GM06990 (cell line): ENCODE data around the gene LASP1NB.

Experiments used
- DNase-seq: peaks from one replicate; pipeline ENCODE4 v3.0.0-alpha.2; 2011; ENCODE audit not compliant: insufficient read length; ENCODE audit errors: extremely low read depth
- H3K27me3 ChIP-seq: replicated peaks from 2 replicates; pipeline ENCODE4 v1.6.0; 2011; ENCODE audit warnings: low read length; ENCODE audit not compliant: control insufficient read depth, insufficient read depth
- H3K36me3 ChIP-seq: 2 replicates; pipeline ENCODE4 v1.5.1; 2011; ENCODE audit warnings: low read length; ENCODE audit not compliant: control insufficient read depth, insufficient read depth
- H3K4me3 ChIP-seq: replicated peaks from 2 replicates; pipeline ENCODE4 v1.5.1; 2011; ENCODE audit warnings: low read depth, mild to moderate bottlenecking, control low read depth, low read length
- CTCF ChIP-seq: IDR thresholded peaks from 2 replicates; pipeline ENCODE4 v1.5.1; 2011; ENCODE audit warnings: low read length, control low read depth, mild to moderate bottlenecking, inconsistent platforms; ENCODE audit not compliant: insufficient read depth, poor library complexity, severe bottlenecking

The LASP1NB gene

DNA sequence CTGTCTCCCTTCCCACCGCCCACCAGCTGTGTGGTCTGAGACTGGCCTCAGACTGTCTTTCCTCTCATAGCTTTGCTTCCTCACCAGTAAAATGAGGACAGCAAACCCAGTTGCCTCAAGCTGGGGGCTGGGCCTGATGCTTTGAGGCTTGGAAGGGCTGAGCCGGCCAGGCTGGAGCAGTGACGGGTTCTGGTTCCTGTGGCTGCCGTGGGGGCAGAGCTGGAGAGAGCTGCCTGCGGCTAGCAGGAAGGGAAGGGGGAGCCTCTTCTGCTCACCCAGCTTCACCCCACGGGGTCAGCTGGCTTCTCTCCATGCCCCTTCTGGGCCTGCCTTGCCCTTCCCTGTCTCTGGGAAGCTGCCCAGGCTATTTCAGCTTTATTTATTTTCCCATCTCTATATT lies 31.8 kb upstream of the LASP1NB start:
- no peak for DNase-seq
- TF ChIP-seq CTCF = no peak
- Histone ChIP-seq H3K27me3 (no peaks in the 10 kb centered on the region), H3K4me3 (no peak overlapping the region), H3K36me3 (peaks cover 41% of the 10 kb centered on the region)

- Histone ChIP-seq H3K36me3 (peaks cover 42% of the 10 kb centered on the region), H3K27me3 (no peaks in the 10 kb centered on the region), H3K4me3 (no peak overlapping the region)
- no peak for DNase-seq
- no peak for TF ChIP-seq CTCF
These were observed 31.1 kb upstream of the LASP1NB start for GRCh38 chr17:38894276-38894675.

DNA sequence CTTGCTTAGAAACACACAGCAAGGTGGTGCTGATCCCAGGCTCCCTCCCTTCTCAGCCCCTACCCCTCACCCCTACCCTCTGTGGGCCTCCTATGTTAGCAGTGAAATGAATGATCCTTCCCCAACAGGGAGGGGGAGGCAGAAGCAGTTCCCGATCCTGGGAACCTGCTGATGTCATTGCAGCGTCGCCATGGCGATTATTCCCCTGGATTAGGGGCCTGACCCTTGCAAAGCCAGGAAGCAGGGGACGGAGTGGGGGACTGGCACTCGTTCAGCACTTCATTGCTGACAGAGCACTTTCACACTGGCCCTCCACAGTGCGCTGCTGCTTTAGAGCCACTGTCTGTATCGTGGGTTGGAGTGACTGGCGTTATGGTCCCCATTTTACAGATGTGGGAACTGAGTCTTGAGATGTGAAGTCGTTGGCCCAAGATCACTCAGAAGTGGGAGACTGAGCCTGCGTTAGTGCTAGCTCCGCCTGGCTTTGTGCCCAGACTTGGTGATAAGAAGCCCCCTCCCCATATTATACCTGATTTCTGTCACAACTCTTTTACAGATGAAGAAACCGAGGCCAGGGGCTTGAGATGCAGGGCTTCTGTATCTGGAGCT lies 29.0 kb upstream of the LASP1NB start:
- H3K36me3 ChIP-seq = peaks cover 40% of the 10 kb centered on the region
- DNase-seq = no peak
- H3K4me3 ChIP-seq = no peak overlapping the region
- H3K27me3 ChIP-seq = no peaks in the 10 kb centered on the region
- TF ChIP-seq CTCF = no peak

- peaks cover 33% of the 10 kb centered on the region for H3K36me3 ChIP-seq
These were observed 28.2 kb upstream of the LASP1NB start for GRCh38 chr17:38897176-38897575.

DNA sequence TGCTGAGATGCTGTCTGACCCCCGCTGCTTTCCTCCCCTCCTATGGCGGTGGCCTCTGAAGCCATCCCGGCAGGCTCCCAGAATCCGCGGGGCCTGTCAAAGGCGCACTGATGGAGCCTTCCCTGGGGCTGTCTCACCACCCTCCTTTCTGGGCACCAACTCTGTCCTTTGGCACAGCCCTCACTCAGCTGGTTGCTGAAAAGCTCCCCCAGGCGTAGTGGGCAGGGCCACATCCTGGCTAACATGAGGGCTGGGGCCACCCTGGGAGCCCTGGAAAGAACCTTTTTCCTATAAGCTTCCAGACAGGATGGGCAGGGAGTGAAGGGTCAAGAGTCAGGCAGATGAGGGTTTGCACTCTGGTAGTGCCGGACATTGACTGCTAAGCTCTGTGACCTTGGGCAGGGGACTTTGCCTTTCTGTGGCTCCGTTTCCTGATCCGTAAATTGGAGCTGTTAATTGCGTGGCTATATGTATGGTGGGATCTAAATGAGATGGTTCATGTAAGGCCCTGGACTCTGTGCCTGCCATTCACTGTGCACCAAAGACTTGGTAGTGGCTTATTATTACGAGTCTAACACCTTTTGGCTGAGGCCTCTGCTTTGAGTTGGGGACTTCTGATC lies 27.6 kb upstream of the LASP1NB start:
- Histone ChIP-seq H3K27me3 (no peaks in the 10 kb centered on the region), H3K4me3 (no peak overlapping the region), H3K36me3 (peaks cover 28% of the 10 kb centered on the region)
- TF ChIP-seq CTCF = no peak
- no peak for DNase-seq

More at GRCh38 chr17:38897176-38897575, 28.2 kb upstream of the LASP1NB start:
- Histone ChIP-seq H3K4me3 (no peak overlapping the region), H3K27me3 (no peaks in the 10 kb centered on the region)
- no peak for TF ChIP-seq CTCF
- DNase-seq = no peak
